ENCODE data around the gene DNAJB2. TPM values are rescaled to one million over a fixed set of nuclear protein-coding genes. Genes with fewer than 3 reads are reported as not detected.

The DNAJB2 gene
- total RNA-seq, 1 donor from 2014 or later, result 69.5 TPM

GRCh38 chr2:219289537-219290361 lies 10.6 kb downstream of the DNAJB2 start:
- peaks cover 6% of the 10 kb centered on the region for H3K27me3 Mint-ChIP-seq
- no peak overlapping the region for H3K4me3 Mint-ChIP-seq (ENCODE audit: low read depth)
- no peak overlapping the region for H3K27ac Mint-ChIP-seq
- no peak for TF ChIP-seq CTCF (IDR thresholded peaks at IDR 0.05; ENCODE audit: unreplicated experiment)
- DNase-seq (ENCODE audit: low spot score, unreplicated experiment), result no peak
- H3K9me3 Mint-ChIP-seq (ENCODE audit: low read depth), result no peaks in the 10 kb centered on the region
- peaks cover 1% of the 10 kb centered on the region for H3K36me3 Mint-ChIP-seq (ENCODE audit: insufficient read depth)
- peaks cover 3% of the 10 kb centered on the region for H3K4me1 Mint-ChIP-seq (ENCODE audit: low read depth)

GRCh38 chr2:219290381-219291171 lies 11.4 kb downstream of the DNAJB2 start:
- no peak for DNase-seq (ENCODE audit: low spot score, unreplicated experiment)
- Mint-ChIP-seq H3K27me3 (peaks cover 7% of the 10 kb centered on the region), H3K27ac (no peak overlapping the region), H3K4me1 (ENCODE audit: low read depth) (peaks cover 3% of the 10 kb centered on the region), H3K4me3 (ENCODE audit: low read depth) (no peak overlapping the region), H3K9me3 (ENCODE audit: low read depth) (no peaks in the 10 kb centered on the region), H3K36me3 (ENCODE audit: insufficient read depth) (no peaks in the 10 kb centered on the region)
- no peak for TF ChIP-seq CTCF (IDR thresholded peaks at IDR 0.05; ENCODE audit: unreplicated experiment)

- Mint-ChIP-seq H3K4me3 (ENCODE audit: low read depth) (no peak overlapping the region), H3K27ac (no peak overlapping the region), H3K4me1 (ENCODE audit: low read depth) (peaks cover 3% of the 10 kb centered on the region), H3K9me3 (ENCODE audit: low read depth) (no peaks in the 10 kb centered on the region), H3K27me3 (peaks cover 13% of the 10 kb centered on the region), H3K36me3 (ENCODE audit: insufficient read depth) (no peaks in the 10 kb centered on the region)
- TF ChIP-seq CTCF (IDR thresholded peaks at IDR 0.05; ENCODE audit: unreplicated experiment), result no peak
- no peak for DNase-seq (ENCODE audit: low spot score, unreplicated experiment)
Measured at GRCh38 chr2:219291394-219291793, 12.2 kb downstream of the DNAJB2 start.

DNA sequence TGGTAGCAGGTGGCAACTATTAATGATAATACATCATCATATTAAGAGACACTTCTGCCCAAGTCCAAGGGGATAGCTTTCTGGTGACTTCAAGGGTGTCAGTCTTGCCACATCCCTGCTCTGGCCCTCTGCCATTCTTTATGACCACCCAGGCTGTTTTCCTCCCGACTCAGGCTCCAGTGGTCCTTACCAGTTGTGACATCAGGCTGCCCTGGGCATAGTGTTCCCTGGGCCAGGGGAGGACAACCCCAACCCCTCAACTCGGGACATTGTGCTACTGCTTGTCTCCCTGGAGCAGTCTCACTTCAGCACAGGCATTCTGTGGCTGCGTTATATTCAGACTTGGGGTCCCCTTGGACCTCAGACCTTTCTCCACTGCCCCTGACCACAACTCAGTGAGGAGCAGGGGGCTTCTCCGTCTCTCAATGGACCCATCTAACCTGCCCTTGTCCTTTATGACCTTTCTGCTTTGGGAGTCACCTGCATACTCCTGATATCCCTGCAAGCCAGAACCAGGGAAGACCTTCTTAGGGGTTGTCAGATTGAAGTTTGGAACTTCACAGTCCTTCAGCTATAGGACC lies 12.8 kb downstream of the DNAJB2 start:
- H3K4me3 Mint-ChIP-seq (ENCODE audit: low read depth), result no peak overlapping the region
- no peaks in the 10 kb centered on the region for H3K36me3 Mint-ChIP-seq (ENCODE audit: insufficient read depth)
- H3K27me3 Mint-ChIP-seq, result peaks cover 15% of the 10 kb centered on the region
- TF ChIP-seq CTCF (IDR thresholded peaks at IDR 0.05; ENCODE audit: unreplicated experiment), result no peak
- DNase-seq (ENCODE audit: low spot score, unreplicated experiment), result no peak
- no peak overlapping the region for H3K27ac Mint-ChIP-seq
- peaks cover 3% of the 10 kb centered on the region for H3K4me1 Mint-ChIP-seq (ENCODE audit: low read depth)
- no peaks in the 10 kb centered on the region for H3K9me3 Mint-ChIP-seq (ENCODE audit: low read depth)

- no peak for TF ChIP-seq CTCF (IDR thresholded peaks at IDR 0.05; ENCODE audit: unreplicated experiment)
- H3K27ac Mint-ChIP-seq, result no peak overlapping the region
- no peaks in the 10 kb centered on the region for H3K9me3 Mint-ChIP-seq (ENCODE audit: low read depth)
- DNase-seq (ENCODE audit: low spot score, unreplicated experiment), result no peak
- peaks cover 3% of the 10 kb centered on the region for H3K4me1 Mint-ChIP-seq (ENCODE audit: low read depth)
- H3K4me3 Mint-ChIP-seq (ENCODE audit: low read depth), result no peak overlapping the region
- peaks cover 15% of the 10 kb centered on the region for H3K27me3 Mint-ChIP-seq
- no peaks in the 10 kb centered on the region for H3K36me3 Mint-ChIP-seq (ENCODE audit: insufficient read depth)
Measured at GRCh38 chr2:219292616-219293015, 13.4 kb downstream of the DNAJB2 start.
